HG03521 (cell line): ENCODE data around the gene BRINP1.

Source experiments
- ATAC-seq: cut with Tn5 transposase; IDR thresholded peaks from one replicate; pipeline ENCODE4 v1.9.1; 2021; ENCODE audit warnings: mild to moderate bottlenecking, moderate library complexity; ENCODE audit not compliant: unreplicated experiment

The BRINP1 gene

GRCh38 chr9:119148855-119149254, 220.4 kb downstream of the BRINP1 start:
- ATAC-seq: no peak

- ATAC-seq: no peak
Measured at GRCh38 chr9:119137479-119137878, 231.8 kb downstream of the BRINP1 start.

DNA sequence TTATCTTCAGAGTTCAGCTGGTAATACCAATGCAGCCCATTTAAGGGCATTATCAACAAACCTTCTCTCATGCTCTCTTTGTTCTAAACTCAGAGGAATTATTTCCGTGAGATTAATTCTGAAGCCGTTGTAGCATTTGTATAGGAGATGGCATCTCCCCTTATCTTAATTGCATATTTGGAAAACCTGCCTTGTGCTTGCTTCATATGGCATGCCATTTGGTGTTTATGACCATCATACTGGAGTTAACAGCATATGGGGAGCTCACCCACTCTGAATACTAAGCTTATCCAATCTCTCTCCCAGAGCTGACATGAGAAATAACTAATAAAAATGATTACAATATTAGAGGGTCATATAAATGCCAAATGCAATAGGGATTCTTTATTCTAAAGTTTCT, 243.2 kb downstream of the BRINP1 start:
- ATAC-seq: no peak

GRCh38 chr9:119121899-119122298, 247.3 kb downstream of the BRINP1 start:
- no peak for ATAC-seq

DNA sequence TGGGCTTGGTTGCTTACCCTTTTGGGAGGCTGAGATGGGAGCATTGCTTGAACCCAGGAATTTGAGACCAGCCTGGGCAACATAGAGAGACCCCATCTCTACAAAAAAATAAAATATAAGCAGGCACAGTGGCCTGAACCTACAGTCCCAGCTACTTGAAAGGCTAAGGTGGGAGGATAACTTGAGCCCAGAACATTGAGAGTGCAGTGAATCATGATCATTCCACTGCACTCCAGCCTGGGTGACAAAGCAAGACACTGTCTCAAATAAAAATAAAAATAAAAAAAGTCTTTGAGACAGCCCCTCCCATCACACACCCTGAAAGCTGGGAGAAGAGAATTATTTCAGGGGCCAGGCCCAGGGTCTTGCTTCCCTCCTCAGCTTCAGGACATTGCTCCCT, 251.8 kb downstream of the BRINP1 start:
- ATAC-seq: no peak
